IMR-90 (cell line): Measurements from ENCODE around the gene MTR. TPM values are rescaled to one million over a fixed set of nuclear protein-coding genes. Genes with fewer than 3 reads are reported as not detected.

Source experiments
- ATAC-seq: fragments of 200-7000 bp; cut with Tn5 transposase; 2 replicates; pipeline ENCODE4 v1.9.1; 2020; ENCODE audit warnings: low read depth, mild to moderate bottlenecking, moderate library complexity
- BruUV-seq: library from RNA; stranded (reverse); fragments of 400-500 nt; replicated peaks from 2 replicates; lab custom pipeline; 2021; lab: Mats Ljungman, UMichigan
- CTCF ChIA-PET: fragments of 300-600 bp; formaldehyde crosslinking; extraction: SDS; loops from one replicate; lab custom pipeline; 2021; ENCODE audit warnings: antibody characterized with exemption; lab: Yijun Ruan, JAX
- POLR2A ChIA-PET: fragments of 300-600 bp; sonication (Branson Sonifier 250); formaldehyde crosslinking; loops from one replicate; lab custom pipeline; 2022; ENCODE audit warnings: antibody characterized with exemption; ENCODE audit not compliant: unreplicated experiment; lab: Charles Lee
- DNase-seq: peaks from one replicate; pipeline ENCODE4 v3.0.0; 2013
- H2AFZ ChIP-seq: replicated peaks from 2 replicates; pipeline ENCODE3; 2013; ENCODE audit warnings: low read length, mild to moderate bottlenecking; ENCODE audit not compliant: poor library complexity
- H2AK5ac ChIP-seq: 2 replicates; pipeline ENCODE4 v1.6.1; 2013; ENCODE audit warnings: low read depth, low read length, inconsistent platforms
- H2AK9ac ChIP-seq: replicated peaks from 2 replicates; pipeline ENCODE3; 2013; ENCODE audit warnings: mild to moderate bottlenecking, low read depth, low read length, moderate library complexity; ENCODE audit not compliant: poor library complexity
- H2BK120ac ChIP-seq: 2 replicates; pipeline ENCODE4 v1.6.1; 2013; ENCODE audit warnings: low read depth, low read length, inconsistent platforms
- H2BK15ac ChIP-seq: 3 replicates; pipeline ENCODE4 v1.6.1; 2013; ENCODE audit warnings: low read depth, low read length, inconsistent platforms
- H2BK20ac ChIP-seq: 2 replicates; pipeline ENCODE4 v1.6.1; 2013; ENCODE audit warnings: low read depth, mild to moderate bottlenecking, inconsistent platforms, low read length, moderate library complexity
- H2BK5ac ChIP-seq: 2 replicates; pipeline ENCODE4 v1.6.1; 2013; ENCODE audit warnings: mild to moderate bottlenecking, low read depth, low read length, inconsistent platforms; ENCODE audit not compliant: poor library complexity, severe bottlenecking
- H3K14ac ChIP-seq: replicated peaks from 2 replicates; pipeline ENCODE4 v1.6.1; 2013; ENCODE audit warnings: low read depth, low read length, inconsistent platforms
- H3K18ac ChIP-seq: 2 replicates; pipeline ENCODE4 v1.6.1; 2013; ENCODE audit warnings: low read depth, low read length, control low read depth
- H3K23ac ChIP-seq: 2 replicates; pipeline ENCODE4 v1.6.1; 2013; ENCODE audit warnings: low read depth, low read length, inconsistent platforms
- H3K27ac ChIP-seq: 2 replicates; pipeline ENCODE4 v1.5.1; 2013; ENCODE audit warnings: mild to moderate bottlenecking, control low read depth, low read length; ENCODE audit not compliant: insufficient read depth
- H3K27me3 ChIP-seq: 2 replicates; pipeline ENCODE4 v1.6.1; 2013; ENCODE audit warnings: low read length; ENCODE audit not compliant: control insufficient read depth, insufficient read depth
- H3K36me3 ChIP-seq: 2 replicates; pipeline ENCODE4 v1.6.1; 2013; ENCODE audit warnings: low read length, mixed read lengths; ENCODE audit not compliant: control insufficient read depth, insufficient read depth
- H3K4ac ChIP-seq: 2 replicates; pipeline ENCODE4 v1.6.1; 2013; ENCODE audit warnings: low read depth, low read length, inconsistent platforms
- H3K4me1 ChIP-seq: 2 replicates; pipeline ENCODE4 v1.6.1; 2013; ENCODE audit warnings: low read length, mixed read lengths; ENCODE audit not compliant: control insufficient read depth, insufficient read depth
- H3K4me2 ChIP-seq: 2 replicates; pipeline ENCODE4 v1.6.1; 2013; ENCODE audit warnings: low read depth, mild to moderate bottlenecking, control low read depth, low read length, moderate library complexity
- H3K4me3 ChIP-seq: 2 replicates; pipeline ENCODE4 v1.5.1; 2013; ENCODE audit warnings: low read depth, mild to moderate bottlenecking, control low read depth, low read length, moderate library complexity; ENCODE audit not compliant: insufficient read depth
- H3K56ac ChIP-seq: 2 replicates; pipeline ENCODE4 v1.6.1; 2013; ENCODE audit warnings: low read length, inconsistent platforms; ENCODE audit not compliant: insufficient read depth; ENCODE audit errors: extremely low read depth
- H3K79me1 ChIP-seq, 2 experiments: 2 replicates each; pipeline ENCODE4 v1.6.1; 2013; ENCODE audit warnings: low read length in 2 of 2, inconsistent platforms in 1 of 2, low read depth in 1 of 2
- H3K9ac ChIP-seq: 2 replicates; pipeline ENCODE4 v1.6.1; 2013; ENCODE audit warnings: low read depth, low read length, control low read depth
- H3K9me1 ChIP-seq: 2 replicates; pipeline ENCODE4 v1.6.1; 2013; ENCODE audit warnings: low read length, inconsistent platforms; ENCODE audit not compliant: insufficient read depth
- H3K9me3 ChIP-seq: 2 replicates; pipeline ENCODE4 v1.6.1; 2013; ENCODE audit warnings: low read length; ENCODE audit not compliant: control insufficient read depth, insufficient read depth
- H4K20me1 ChIP-seq: 2 replicates; pipeline ENCODE4 v1.6.1; 2013; ENCODE audit warnings: low read length, inconsistent platforms; ENCODE audit not compliant: insufficient read depth
- H4K5ac ChIP-seq: 2 replicates; pipeline ENCODE4 v1.6.1; 2013; ENCODE audit warnings: mild to moderate bottlenecking, low read depth, low read length, control low read depth
- H4K8ac ChIP-seq, 2 experiments: 2 replicates each; pipeline ENCODE4 v1.6.1; 2013; ENCODE audit warnings: low read depth in 2 of 2, low read length in 2 of 2, control low read depth in 1 of 2, inconsistent platforms in 1 of 2
- H4K91ac ChIP-seq: 2 replicates; pipeline ENCODE4 v1.6.1; 2013; ENCODE audit warnings: low read depth, low read length, inconsistent platforms; ENCODE audit not compliant: insufficient read depth
- BHLHE40 ChIP-seq: fragments of 150-350 bp; IDR thresholded peaks from 2 replicates; pipeline ENCODE4 v1.6.1; 2016; ENCODE audit warnings: mild to moderate bottlenecking, low read depth, low read length
- CEBPB ChIP-seq: IDR thresholded peaks from 2 replicates; pipeline ENCODE4 v1.6.1; 2012; ENCODE audit warnings: low read depth, low read length, improper control_type of control experiment
- CHD1 ChIP-seq: IDR thresholded peaks from 2 replicates; pipeline ENCODE4 v1.6.1; 2012; ENCODE audit warnings: low read depth, low read length, improper control_type of control experiment
- FOS ChIP-seq: fragments of 150-350 bp; IDR thresholded peaks from 2 replicates; pipeline ENCODE4 v1.6.1; 2016; ENCODE audit warnings: low read depth, low read length
- MAFK ChIP-seq: IDR thresholded peaks from 2 replicates; pipeline ENCODE4 v1.6.1; 2012; ENCODE audit warnings: low read depth, low read length, improper control_type of control experiment
- MAZ ChIP-seq: IDR thresholded peaks from 2 replicates; pipeline ENCODE4 v1.6.1; 2012; ENCODE audit warnings: low read depth, mild to moderate bottlenecking, low read length, improper control_type of control experiment, moderate library complexity, borderline replicate concordance
- MXI1 ChIP-seq: IDR thresholded peaks from 2 replicates; pipeline ENCODE4 v1.6.1; 2012; ENCODE audit warnings: low read depth, mild to moderate bottlenecking, low read length, moderate library complexity, borderline replicate concordance
- NFE2L2 ChIP-seq: fragments of 150-350 bp; IDR thresholded peaks from 2 replicates; pipeline ENCODE4 v1.6.1; 2016; ENCODE audit warnings: low read depth, mild to moderate bottlenecking, low read length
- POLR2A ChIP-seq: IDR thresholded peaks from 2 replicates; pipeline ENCODE4 v1.6.1; 2012; ENCODE audit warnings: mild to moderate bottlenecking, low read depth, low read length
- RAD21 ChIP-seq: IDR thresholded peaks from 2 replicates; pipeline ENCODE4 v1.6.1; 2012; ENCODE audit warnings: low read length, improper control_type of control experiment
- RCOR1 ChIP-seq: IDR thresholded peaks from 2 replicates; pipeline ENCODE4 v1.6.1; 2012; ENCODE audit warnings: mild to moderate bottlenecking, low read length, improper control_type of control experiment; ENCODE audit not compliant: insufficient replicate concordance
- RFX5 ChIP-seq: IDR thresholded peaks from 2 replicates; pipeline ENCODE4 v1.8.0; 2012; ENCODE audit warnings: low read depth, mild to moderate bottlenecking, low read length, moderate library complexity
- SMC3 ChIP-seq: fragments of 150-350 bp; IDR thresholded peaks from 2 replicates; pipeline ENCODE4 v1.6.1; 2016; ENCODE audit warnings: low read depth, mild to moderate bottlenecking, antibody characterized with exemption, low read length, moderate library complexity
- WGBS, 2 experiments: methylation state at CpG; one replicate each; pipeline versions ENCODE4 v1.1.5 to v1.1.7; 2013; ENCODE audit warnings: missing lambda C conversion rate in 2 of 2; ENCODE audit not compliant: insufficient read length in 1 of 2; ENCODE audit errors: extremely low coverage in 2 of 2; 5-methylcytosine and 5-hydroxymethylcytosine counted together
- dilution Hi-C: fragments of 300-500 bp; cut with HindIII; formaldehyde crosslinking; loops from one replicate; pipeline ENCODE4 v1.14.3; 2018; ENCODE audit warnings: low sequenced_read_pairs; ENCODE audit not compliant: unreplicated experiment
- in situ Hi-C: fragments of 300-500 bp; cut with MboI; formaldehyde crosslinking; loops from 3 replicates; pipeline ENCODE4 v1.14.3; 2019; ENCODE audit warnings: low sequenced_read_pairs, inconsistent platforms, mixed read lengths
- intact Hi-C: fragments of 100-400 bp; cut with micrococcal nuclease; formaldehyde crosslinking; loops from 2 replicates; pipeline ENCODE4 v1.10.0; 2022
- polyA plus RNA-seq, 3 experiments: library from polyadenylated mRNA; depleted of rRNA; stranded (reverse); fragments of >200 nt; gene quantifications; 2 replicates each; pipeline ENCODE4 v1.2.3, GENCODE V29; 2012; ENCODE audit warnings: low replicate concordance in 1 of 3
- total RNA-seq: library from RNA; depleted of rRNA; stranded (reverse); fragments of >200 nt; gene quantifications from 2 replicates; pipeline ENCODE4 v1.2.3, GENCODE V29; 2012
- TF ChIP-seq, protein P1 (sequence below): fragments of 150-350 bp; IDR thresholded peaks from 2 replicates; pipeline ENCODE4 v1.6.1; 2017; ENCODE audit warnings: mild to moderate bottlenecking, antibody characterized with exemption, low read length, low read depth
- TF ChIP-seq, protein P2 (sequence below): conservative IDR thresholded peaks from 2 replicates; pipeline ENCODE4 v1.5.1; 2012; ENCODE audit warnings: mild to moderate bottlenecking, low read depth, low read length, improper control_type of control experiment
- TF ChIP-seq, protein P3 (sequence below): fragments of 150-350 bp; IDR thresholded peaks from 2 replicates; pipeline ENCODE4 v1.6.1; 2016; ENCODE audit warnings: low read depth, mild to moderate bottlenecking, low read length, moderate library complexity, borderline replicate concordance

MTR gene
- total and polyA plus RNA-seq, 2 of the 4 experiments (the other 2 are of a cell fraction), result 7.7 to 31.0 TPM

GRCh38 chr1:236830116-236830515, 35.0 kb downstream of the MTR start:
- H3K9ac ChIP-seq, result no peak overlapping the region
- POLR2A ChIA-PET, result no interaction called here
- CTCF ChIA-PET, result no interaction called here

More at GRCh38 chr1:236830116-236830515, 35.0 kb downstream of the MTR start:
- Histone ChIP-seq H3K27ac (no peak overlapping the region), H4K91ac (no peak overlapping the region), H3K27me3 (no peaks in the 10 kb centered on the region), H3K4me3 (no peak overlapping the region), H3K9me1 (no peaks in the 10 kb centered on the region; the same call in 1 of the 2 replicates), H3K9me3 (no peaks in the 10 kb centered on the region), H2BK120ac (no peak overlapping the region), H3K4ac (no peak overlapping the region), H2AK9ac (no peak overlapping the region), H3K14ac (no peak overlapping the region), H3K4me1 (no peaks in the 10 kb centered on the region), H2BK15ac (no peak overlapping the region), H2BK5ac (no peak overlapping the region), H3K18ac (no peak overlapping the region), H2AK5ac (no peak overlapping the region), H3K56ac (no peak overlapping the region), H3K36me3 (peaks cover 20% of the 10 kb centered on the region), H4K8ac (no peak overlapping the region), H3K79me1 (no peaks in the 10 kb centered on the region), H4K5ac (no peak overlapping the region), H3K4me2 (no peak overlapping the region), H2AFZ (no peak overlapping the region), H2BK20ac (no peak overlapping the region), H3K23ac (no peak overlapping the region), H4K20me1 (no peaks in the 10 kb centered on the region)
- dilution Hi-C loops (no loop called here), in situ Hi-C loops (no loop called here), intact Hi-C loops (no loop called here)
- ATAC-seq, result no peak
- no peak for TF ChIP-seq BHLHE40
- no peak for TF ChIP-seq MXI1
- TF ChIP-seq MAZ, result no peak
- no peak for TF ChIP-seq POLR2A
- TF ChIP-seq, protein P1, sequence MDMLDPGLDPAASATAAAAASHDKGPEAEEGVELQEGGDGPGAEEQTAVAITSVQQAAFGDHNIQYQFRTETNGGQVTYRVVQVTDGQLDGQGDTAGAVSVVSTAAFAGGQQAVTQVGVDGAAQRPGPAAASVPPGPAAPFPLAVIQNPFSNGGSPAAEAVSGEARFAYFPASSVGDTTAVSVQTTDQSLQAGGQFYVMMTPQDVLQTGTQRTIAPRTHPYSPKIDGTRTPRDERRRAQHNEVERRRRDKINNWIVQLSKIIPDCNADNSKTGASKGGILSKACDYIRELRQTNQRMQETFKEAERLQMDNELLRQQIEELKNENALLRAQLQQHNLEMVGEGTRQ, result no peak
- TF ChIP-seq MAFK, result no peak
- no peak for TF ChIP-seq RFX5
- TF ChIP-seq CEBPB, result no peak
- no peak for TF ChIP-seq CHD1
- no peak for TF ChIP-seq SMC3
- TF ChIP-seq, protein P2, sequence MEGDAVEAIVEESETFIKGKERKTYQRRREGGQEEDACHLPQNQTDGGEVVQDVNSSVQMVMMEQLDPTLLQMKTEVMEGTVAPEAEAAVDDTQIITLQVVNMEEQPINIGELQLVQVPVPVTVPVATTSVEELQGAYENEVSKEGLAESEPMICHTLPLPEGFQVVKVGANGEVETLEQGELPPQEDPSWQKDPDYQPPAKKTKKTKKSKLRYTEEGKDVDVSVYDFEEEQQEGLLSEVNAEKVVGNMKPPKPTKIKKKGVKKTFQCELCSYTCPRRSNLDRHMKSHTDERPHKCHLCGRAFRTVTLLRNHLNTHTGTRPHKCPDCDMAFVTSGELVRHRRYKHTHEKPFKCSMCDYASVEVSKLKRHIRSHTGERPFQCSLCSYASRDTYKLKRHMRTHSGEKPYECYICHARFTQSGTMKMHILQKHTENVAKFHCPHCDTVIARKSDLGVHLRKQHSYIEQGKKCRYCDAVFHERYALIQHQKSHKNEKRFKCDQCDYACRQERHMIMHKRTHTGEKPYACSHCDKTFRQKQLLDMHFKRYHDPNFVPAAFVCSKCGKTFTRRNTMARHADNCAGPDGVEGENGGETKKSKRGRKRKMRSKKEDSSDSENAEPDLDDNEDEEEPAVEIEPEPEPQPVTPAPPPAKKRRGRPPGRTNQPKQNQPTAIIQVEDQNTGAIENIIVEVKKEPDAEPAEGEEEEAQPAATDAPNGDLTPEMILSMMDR, result no peak
- TF ChIP-seq RCOR1, result no peak
- TF ChIP-seq NFE2L2, result no peak
- no peak for TF ChIP-seq RAD21
- TF ChIP-seq FOS, result no peak
- TF ChIP-seq, protein P3, sequence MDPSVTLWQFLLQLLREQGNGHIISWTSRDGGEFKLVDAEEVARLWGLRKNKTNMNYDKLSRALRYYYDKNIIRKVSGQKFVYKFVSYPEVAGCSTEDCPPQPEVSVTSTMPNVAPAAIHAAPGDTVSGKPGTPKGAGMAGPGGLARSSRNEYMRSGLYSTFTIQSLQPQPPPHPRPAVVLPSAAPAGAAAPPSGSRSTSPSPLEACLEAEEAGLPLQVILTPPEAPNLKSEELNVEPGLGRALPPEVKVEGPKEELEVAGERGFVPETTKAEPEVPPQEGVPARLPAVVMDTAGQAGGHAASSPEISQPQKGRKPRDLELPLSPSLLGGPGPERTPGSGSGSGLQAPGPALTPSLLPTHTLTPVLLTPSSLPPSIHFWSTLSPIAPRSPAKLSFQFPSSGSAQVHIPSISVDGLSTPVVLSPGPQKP, result no peak
- DNase-seq, result no peak
- no CpG with 5 or more reads among the region's 3 CpGs for WGBS, 2 experiments
- no TSS peak for BruUV-seq
